H9 (cell line): ENCODE measurements around the gene EFNA3. TPM values are rescaled to one million over a fixed set of nuclear protein-coding genes. Genes with fewer than 3 reads are reported as not detected.

Source experiments
- DNase-seq: peaks from one replicate; pipeline ENCODE4 v3.0.0-alpha.2; 2017
- H2AFZ ChIP-seq: one replicate; pipeline ENCODE4 v1.6.1; 2013; ENCODE audit warnings: mild to moderate bottlenecking, low read length, control low read depth, moderate library complexity
- H2AK5ac ChIP-seq: 2 replicates; pipeline ENCODE4 v1.6.1; 2013; ENCODE audit warnings: low read length, control low read depth, mixed read lengths; ENCODE audit not compliant: insufficient read length
- H2BK120ac ChIP-seq: one replicate; pipeline ENCODE4 v1.6.1; 2013; ENCODE audit warnings: low read depth, mild to moderate bottlenecking, low read length, control low read depth, inconsistent platforms; ENCODE audit not compliant: poor library complexity, severe bottlenecking
- H2BK12ac ChIP-seq: 2 replicates; pipeline ENCODE4 v1.6.1; 2013; ENCODE audit warnings: low read length, control low read depth, mixed read lengths, low read depth; ENCODE audit not compliant: insufficient read length
- H2BK15ac ChIP-seq: 2 replicates; pipeline ENCODE4 v1.6.1; 2013; ENCODE audit warnings: low read depth, low read length, control low read depth
- H2BK20ac ChIP-seq: one replicate; pipeline ENCODE4 v1.6.1; 2013; ENCODE audit warnings: low read depth, mild to moderate bottlenecking, low read length, control low read depth, inconsistent platforms; ENCODE audit not compliant: poor library complexity, severe bottlenecking
- H2BK5ac ChIP-seq: 2 replicates; pipeline ENCODE4 v1.6.1; 2013; ENCODE audit warnings: low read length, control low read depth, mixed read lengths; ENCODE audit not compliant: insufficient read length
- H3K14ac ChIP-seq: 2 replicates; pipeline ENCODE4 v1.6.1; 2013; ENCODE audit warnings: low read length, control low read depth; ENCODE audit not compliant: insufficient read depth
- H3K18ac ChIP-seq: 2 replicates; pipeline ENCODE4 v1.6.1; 2013; ENCODE audit warnings: low read depth, mild to moderate bottlenecking, mixed read lengths, low read length, control low read depth; ENCODE audit not compliant: insufficient read length
- H3K23ac ChIP-seq: 2 replicates; pipeline ENCODE4 v1.6.1; 2013; ENCODE audit warnings: low read length, control low read depth, mixed read lengths, low read depth; ENCODE audit not compliant: insufficient read length
- H3K23me2 ChIP-seq: 2 replicates; pipeline ENCODE4 v1.6.1; 2013; ENCODE audit warnings: low read depth, mild to moderate bottlenecking, mixed read lengths, low read length, control low read depth; ENCODE audit not compliant: insufficient read length, poor library complexity, severe bottlenecking
- H3K27ac ChIP-seq: 2 replicates; pipeline ENCODE4 v1.5.1; 2013; ENCODE audit warnings: low read length, control low read depth, mixed read lengths, low read depth; ENCODE audit not compliant: insufficient read length
- H3K27me3 ChIP-seq: 2 replicates; pipeline ENCODE4 v1.6.1; 2013; ENCODE audit warnings: low read length, control low read depth, inconsistent platforms; ENCODE audit not compliant: insufficient read depth
- H3K4ac ChIP-seq: 2 replicates; pipeline ENCODE4 v1.6.1; 2013; ENCODE audit warnings: low read depth, mild to moderate bottlenecking, control low read depth, inconsistent platforms, low read length, moderate library complexity
- H3K4me1 ChIP-seq: 2 replicates; pipeline ENCODE4 v1.6.1; 2013; ENCODE audit warnings: low read length, control low read depth, inconsistent platforms; ENCODE audit not compliant: insufficient read depth
- H3K4me2 ChIP-seq: 2 replicates; pipeline ENCODE4 v1.6.1; 2013; ENCODE audit warnings: low read length, control low read depth, mixed read lengths; ENCODE audit not compliant: insufficient read length, insufficient read depth
- H3K56ac ChIP-seq: 2 replicates; pipeline ENCODE4 v1.6.1; 2013; ENCODE audit warnings: low read depth, mild to moderate bottlenecking, mixed read lengths, low read length, control low read depth; ENCODE audit not compliant: insufficient read length
- H3K79me1 ChIP-seq: 2 replicates; pipeline ENCODE4 v1.6.1; 2013; ENCODE audit warnings: low read depth, mild to moderate bottlenecking, moderate library complexity, low read length, control low read depth, inconsistent platforms; ENCODE audit not compliant: insufficient read depth, poor library complexity, severe bottlenecking
- H3K79me2 ChIP-seq: 2 replicates; pipeline ENCODE4 v1.6.1; 2013; ENCODE audit warnings: low read length, control low read depth, inconsistent platforms; ENCODE audit not compliant: insufficient read depth
- H3K9ac ChIP-seq: 2 replicates; pipeline ENCODE4 v1.6.1; 2013; ENCODE audit warnings: low read length, control low read depth, mixed read lengths; ENCODE audit not compliant: insufficient read length; ENCODE audit errors: extremely low read depth
- H3K9me3 ChIP-seq: one replicate; pipeline ENCODE4 v1.6.1; 2013; ENCODE audit warnings: low read depth, low read length, inconsistent platforms; ENCODE audit not compliant: control insufficient read depth
- H3T11ph ChIP-seq: one replicate; pipeline ENCODE4 v1.6.1; 2013; ENCODE audit warnings: mild to moderate bottlenecking, low read length, control low read depth, inconsistent platforms
- H4K20me1 ChIP-seq: one replicate; pipeline ENCODE4 v1.6.1; 2013; ENCODE audit not compliant: control insufficient read depth, insufficient read length, insufficient read depth
- H4K5ac ChIP-seq: 2 replicates; pipeline ENCODE4 v1.6.1; 2013; ENCODE audit warnings: low read depth, mild to moderate bottlenecking, mixed read lengths, low read length, control low read depth; ENCODE audit not compliant: insufficient read length
- H4K8ac ChIP-seq: replicated peaks from 2 replicates; pipeline ENCODE4 v1.6.1; 2013; ENCODE audit warnings: low read length, control low read depth, mixed read lengths, low read depth; ENCODE audit not compliant: insufficient read length
- H4K91ac ChIP-seq: 2 replicates; pipeline ENCODE4 v1.6.1; 2013; ENCODE audit warnings: low read depth, mild to moderate bottlenecking, moderate library complexity, mixed read lengths, low read length, control low read depth; ENCODE audit not compliant: insufficient read length
- H3K27ac Mint-ChIP-seq, 3 experiments: 2 replicates in 2 of 3; 3 replicates in 1 of 3; pipeline ENCODE4 v1.8.0; 2020 to 2021; ENCODE audit warnings: mixed read lengths in 3 of 3, mild to moderate bottlenecking in 1 of 3, moderate library complexity in 1 of 3
- H3K27me3 Mint-ChIP-seq: 2 replicates; pipeline ENCODE4 v1.8.0; 2021; ENCODE audit warnings: low read depth, mild to moderate bottlenecking, moderate library complexity, mixed read lengths
- H3K36me3 Mint-ChIP-seq, 3 experiments: 2 replicates in 2 of 3; 3 replicates in 1 of 3; pipeline ENCODE4 v1.8.0; 2020 to 2021; ENCODE audit warnings: low read depth in 3 of 3, mixed read lengths in 3 of 3; ENCODE audit not compliant: insufficient read depth in 1 of 3
- H3K4me1 Mint-ChIP-seq, 2 experiments: 2 replicates each; pipeline ENCODE4 v1.8.0; 2020; ENCODE audit warnings: mixed read lengths in 2 of 2
- H3K4me3 Mint-ChIP-seq, 2 experiments: 2 replicates in 1 of 2; 3 replicates in 1 of 2; pipeline ENCODE4 v1.8.0; 2020 to 2021; ENCODE audit warnings: mild to moderate bottlenecking in 2 of 2, mixed read lengths in 2 of 2, moderate library complexity in 1 of 2
- H3K9me3 Mint-ChIP-seq, 2 experiments: 2 replicates in 1 of 2; 3 replicates in 1 of 2; pipeline ENCODE4 v1.8.0; 2020; ENCODE audit warnings: mild to moderate bottlenecking in 2 of 2, mixed read lengths in 2 of 2, moderate library complexity in 1 of 2
- WGBS: extraction: QIAGEN DNeasy Blood & Tissue Kit; methylation state at CpG from one replicate; pipeline ENCODE4 v1.1.7; 2013; ENCODE audit warnings: missing lambda C conversion rate, low lambda C conversion rate, mixed read lengths; ENCODE audit not compliant: insufficient read length; ENCODE audit errors: extremely low coverage; 5-methylcytosine and 5-hydroxymethylcytosine counted together
- total RNA-seq: library from RNA; stranded (reverse); gene quantifications from 2 replicates; pipeline ENCODE4 v1.2.1, GENCODE V29; 2021
- TF ChIP-seq, protein P1 (sequence below): fragments of 200-600 bp; sonication (generic); conservative IDR thresholded peaks from 3 replicates; pipeline ENCODE4 v1.8.0; 2021; ENCODE audit warnings: antibody characterized with exemption, mild to moderate bottlenecking

Gene EFNA3
- total RNA-seq, 1 experiment from 2014 or later: 3.9 TPM

DNA sequence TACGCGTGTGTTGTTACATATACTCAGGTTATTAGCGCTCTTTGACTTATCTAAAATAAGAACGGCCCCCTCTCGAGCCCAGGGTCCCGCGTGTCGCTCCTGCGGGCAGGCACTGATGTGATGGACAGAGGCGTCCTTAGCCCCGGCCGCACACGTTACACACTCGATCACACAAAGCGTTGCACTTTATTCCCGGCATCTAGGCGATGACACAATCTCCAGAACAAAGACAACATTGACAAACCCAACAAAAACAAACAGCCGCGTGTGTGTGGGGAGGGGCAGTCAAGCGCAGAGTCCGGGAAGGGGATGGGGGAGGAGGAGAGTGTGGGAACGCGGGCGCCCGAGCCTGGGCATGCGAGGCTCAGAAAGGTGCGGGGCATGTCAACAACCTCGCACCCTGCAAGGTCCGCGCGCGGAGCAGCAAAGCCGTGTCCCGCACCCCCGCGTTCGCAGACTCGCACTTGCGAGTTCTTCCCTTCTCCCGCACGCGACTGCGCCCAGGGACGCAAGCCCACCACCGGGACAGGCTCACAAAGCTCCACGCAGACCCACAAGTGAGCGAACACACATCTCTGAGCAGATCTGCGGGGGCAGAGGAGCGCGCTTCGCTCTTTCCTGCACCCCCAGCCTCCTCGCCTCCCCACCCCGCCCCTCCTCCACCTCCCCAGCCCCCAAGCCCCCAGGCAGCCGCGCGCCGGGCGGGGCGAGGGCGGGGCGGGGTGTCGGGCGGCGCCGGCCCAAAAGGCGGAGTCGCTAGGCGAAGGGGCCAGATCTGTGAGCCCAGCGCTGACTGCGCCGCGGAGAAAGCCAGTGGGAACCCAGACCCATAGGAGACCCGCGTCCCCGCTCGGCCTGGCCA, 48.7 kb downstream of the EFNA3 start, which contains the start of gene EFNA1:
TSS of gene EFNA1 (plus strand) at position 772 of the 862 bp plus-strand sequence. CDS start 102 bp downstream, outside the sequence.
- peak within 1 kb of the TSS; percentile 62 to 94 for H3K4me3 Mint-ChIP-seq
- Histone ChIP-seq H3K23me2 (peaks cover 27% of the 10 kb centered on the region), H4K8ac (no peak within 1 kb of the TSS), H2BK15ac (no peak within 1 kb of the TSS), H3K9me3 (no peaks in the 10 kb centered on the region), H3K4me2 (peak within 1 kb of the TSS; percentile 92), H3K27ac (no peak within 1 kb of the TSS), H3K4ac (no peak within 1 kb of the TSS), H4K91ac (no peak within 1 kb of the TSS), H2AK5ac (no peak within 1 kb of the TSS), H2BK12ac (no peak within 1 kb of the TSS), H3K27me3 (peaks cover 34% of the 10 kb centered on the region; the same call in 1 of the 2 replicates), H3K14ac (no peak within 1 kb of the TSS), H3K4me1 (no peaks in the 10 kb centered on the region; the same call in 1 of the 2 replicates), H4K5ac (no peak within 1 kb of the TSS), H3K79me1 (no peaks in the 10 kb centered on the region), H3K18ac (no peak within 1 kb of the TSS), H2AFZ (no peak within 1 kb of the TSS), H3K9ac (no peak within 1 kb of the TSS), H3T11ph (no peak within 1 kb of the TSS), H2BK120ac (no peak within 1 kb of the TSS), H3K79me2 (no peaks in the 10 kb centered on the region), H4K20me1 (peaks cover 2% of the 10 kb centered on the region), H2BK20ac (no peak within 1 kb of the TSS), H2BK5ac (no peak within 1 kb of the TSS), H3K56ac (no peak within 1 kb of the TSS), H3K23ac (no peak within 1 kb of the TSS)
- peaks cover 2 to 12% (median 3%) of the 10 kb centered on the region in 3 experiments; a peak in 5 of 7 replicates for H3K36me3 Mint-ChIP-seq
- H3K27me3 Mint-ChIP-seq: peaks cover 90% of the 10 kb centered on the region
- H3K27ac Mint-ChIP-seq: no peak within 1 kb of the TSS; a peak in 2 of 7 replicates
- whole genome bisulfite sequencing: no CpG with 5 or more reads among the region's 76 CpGs
- TF ChIP-seq, protein P1, sequence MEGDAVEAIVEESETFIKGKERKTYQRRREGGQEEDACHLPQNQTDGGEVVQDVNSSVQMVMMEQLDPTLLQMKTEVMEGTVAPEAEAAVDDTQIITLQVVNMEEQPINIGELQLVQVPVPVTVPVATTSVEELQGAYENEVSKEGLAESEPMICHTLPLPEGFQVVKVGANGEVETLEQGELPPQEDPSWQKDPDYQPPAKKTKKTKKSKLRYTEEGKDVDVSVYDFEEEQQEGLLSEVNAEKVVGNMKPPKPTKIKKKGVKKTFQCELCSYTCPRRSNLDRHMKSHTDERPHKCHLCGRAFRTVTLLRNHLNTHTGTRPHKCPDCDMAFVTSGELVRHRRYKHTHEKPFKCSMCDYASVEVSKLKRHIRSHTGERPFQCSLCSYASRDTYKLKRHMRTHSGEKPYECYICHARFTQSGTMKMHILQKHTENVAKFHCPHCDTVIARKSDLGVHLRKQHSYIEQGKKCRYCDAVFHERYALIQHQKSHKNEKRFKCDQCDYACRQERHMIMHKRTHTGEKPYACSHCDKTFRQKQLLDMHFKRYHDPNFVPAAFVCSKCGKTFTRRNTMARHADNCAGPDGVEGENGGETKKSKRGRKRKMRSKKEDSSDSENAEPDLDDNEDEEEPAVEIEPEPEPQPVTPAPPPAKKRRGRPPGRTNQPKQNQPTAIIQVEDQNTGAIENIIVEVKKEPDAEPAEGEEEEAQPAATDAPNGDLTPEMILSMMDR: no peak
- no peaks in the 10 kb centered on the region; a peak in 1 of 5 replicates for H3K9me3 Mint-ChIP-seq
- DNase-seq: peak; percentile 56
- peaks cover 50 to 64% of the 10 kb centered on the region in 2 experiments for H3K4me1 Mint-ChIP-seq
